SU-DHL-6 (cell line): Measurements from ENCODE around the gene REG4.
A peak's percentile ranks its signal among the peaks of the same experiment; 100 is the strongest.
"Not testable (repeated sequence)": the region's sequence is repeated elsewhere in the genome, so short reads cannot be mapped to it uniquely, and the experiment has no call there.

Source experiments
- H2AFZ ChIP-seq: fragments of 200-600 bp; sonication (generic); 2 replicates; pipeline ENCODE4 v1.6.1; 2014; ENCODE audit warnings: low read depth, mild to moderate bottlenecking, moderate library complexity, mixed read lengths, antibody characterized with exemption, low read length; ENCODE audit not compliant: severe bottlenecking
- H3F3A ChIP-seq: fragments of 200-600 bp; shearing (Covaris generic); 2 replicates; pipeline ENCODE4 v1.6.0; 2016; ENCODE audit warnings: antibody characterized with exemption, mild to moderate bottlenecking; ENCODE audit not compliant: insufficient read depth
- H3K27ac ChIP-seq: fragments of 200-600 bp; sonication (generic); 2 replicates; pipeline ENCODE4 v1.5.1; 2016; ENCODE audit warnings: low read depth, mild to moderate bottlenecking, low read length, moderate library complexity, mixed read lengths
- H3K27me3 ChIP-seq: fragments of 200-600 bp; sonication (generic), shearing (Covaris generic); 2 replicates; pipeline ENCODE4 v1.6.0; 2014; ENCODE audit warnings: mild to moderate bottlenecking, low read length
- H3K36me3 ChIP-seq: fragments of 200-600 bp; sonication (generic); 2 replicates; pipeline ENCODE4 v1.6.1; 2014; ENCODE audit warnings: mild to moderate bottlenecking, low read length, mixed read lengths
- H3K4me2 ChIP-seq: fragments of 300-600, 200-600 bp; shearing (Covaris generic), sonication (generic); 2 replicates; pipeline ENCODE4 v1.6.0; 2014; ENCODE audit warnings: low read length, low read depth, mild to moderate bottlenecking; ENCODE audit not compliant: poor library complexity, severe bottlenecking
- H3K4me3 ChIP-seq: fragments of 200-600 bp; sonication (generic); 2 replicates; pipeline ENCODE4 v1.5.1; 2014; ENCODE audit warnings: antibody characterized with exemption, low read length, mild to moderate bottlenecking, mixed read lengths; ENCODE audit not compliant: insufficient read depth, poor library complexity, severe bottlenecking
- H3K79me2 ChIP-seq: fragments of 200-600 bp; sonication (generic); 2 replicates; pipeline ENCODE4 v1.6.1; 2014; ENCODE audit warnings: mild to moderate bottlenecking, low read length, moderate library complexity; ENCODE audit not compliant: insufficient read depth
- H3K9ac ChIP-seq: fragments of 200-600 bp; sonication (generic); 2 replicates; pipeline ENCODE4 v1.7.0; 2014; ENCODE audit warnings: mild to moderate bottlenecking, low read length
- H3K9me2 ChIP-seq: fragments of 200-600 bp; sonication (generic); replicated peaks from 2 replicates; pipeline ENCODE4 v1.6.1; 2014; ENCODE audit warnings: low read length; ENCODE audit not compliant: insufficient read depth
- H3K9me3 ChIP-seq: fragments of 200-600 bp; sonication (generic); 2 replicates; pipeline ENCODE4 v1.6.1; 2014; ENCODE audit warnings: low read length, mixed read lengths; ENCODE audit not compliant: insufficient read depth
- H4K20me1 ChIP-seq: fragments of 200-600 bp; sonication (generic); 2 replicates; pipeline ENCODE4 v1.6.1; 2014; ENCODE audit warnings: low read depth, mild to moderate bottlenecking, antibody characterized with exemption, low read length, moderate library complexity, mixed read lengths
- EZH2phosphoT487 ChIP-seq: fragments of 200-600 bp; sonication (generic), shearing (Covaris generic); conservative IDR thresholded peaks from 2 replicates; pipeline ENCODE4 v1.6.1; 2018; ENCODE audit warnings: mild to moderate bottlenecking, antibody characterized with exemption, low read length, moderate library complexity, mixed read lengths
- TF ChIP-seq, protein P1 (sequence below): fragments of 200-600 bp; sonication (generic); IDR thresholded peaks from one replicate; pipeline ENCODE4 v1.5.1; 2017; ENCODE audit warnings: antibody characterized with exemption, mild to moderate bottlenecking, low read length, moderate library complexity; ENCODE audit not compliant: insufficient read depth, poor library complexity, severe bottlenecking

Gene REG4

DNA sequence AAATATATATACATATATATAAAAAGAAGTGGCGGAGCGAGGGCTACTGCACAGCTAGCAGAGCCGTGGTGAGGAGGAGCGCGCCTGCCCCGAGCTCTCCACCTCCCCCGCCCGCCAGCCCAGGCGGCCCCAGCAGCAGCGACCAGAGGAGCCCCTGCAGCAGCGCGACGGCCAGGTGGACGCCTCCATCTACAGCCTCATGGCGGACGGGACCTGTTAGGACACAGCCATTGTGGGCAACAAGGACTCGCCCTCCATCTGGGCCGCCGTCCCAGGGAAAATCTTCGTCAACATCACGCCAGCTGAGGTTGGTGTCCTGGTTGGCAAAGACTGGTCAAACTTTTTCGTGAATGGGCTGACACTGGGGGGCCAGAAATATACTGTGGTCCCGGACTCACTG lies 41.9 kb upstream of the REG4 start:
- no peaks in the 10 kb centered on the region for H3K36me3 ChIP-seq
- H3K4me2 ChIP-seq: no peak overlapping the region

DNA sequence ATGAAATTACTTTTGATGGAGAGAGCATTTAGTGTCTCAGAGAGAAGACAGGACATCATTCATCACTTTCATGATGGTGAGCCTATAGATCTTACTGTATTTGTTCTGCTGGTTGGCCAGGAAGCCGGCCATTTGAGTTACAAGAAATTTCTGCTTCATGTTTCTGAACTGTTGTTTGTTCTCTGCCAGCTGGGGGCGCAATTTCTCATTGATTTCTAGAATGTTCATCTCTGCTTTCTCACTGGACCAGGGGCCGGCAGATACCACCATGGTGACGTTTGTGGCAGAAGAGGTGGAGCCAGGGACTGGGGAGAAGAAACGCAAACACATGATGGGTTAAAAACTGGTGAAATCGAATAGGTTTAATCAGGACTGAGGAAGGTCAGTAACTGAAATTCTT lies 32.9 kb upstream of the REG4 start:
- H2AFZ ChIP-seq, H3K79me2 ChIP-seq, H3K36me3 ChIP-seq, H3K4me2 ChIP-seq, H3F3A ChIP-seq, H3K9me3 ChIP-seq, H4K20me1 ChIP-seq, H3K4me3 ChIP-seq, H3K27me3 ChIP-seq, H3K9ac ChIP-seq, H3K9me2 ChIP-seq, H3K27ac ChIP-seq: not testable (repeated sequence)
- TF ChIP-seq, protein P1, sequence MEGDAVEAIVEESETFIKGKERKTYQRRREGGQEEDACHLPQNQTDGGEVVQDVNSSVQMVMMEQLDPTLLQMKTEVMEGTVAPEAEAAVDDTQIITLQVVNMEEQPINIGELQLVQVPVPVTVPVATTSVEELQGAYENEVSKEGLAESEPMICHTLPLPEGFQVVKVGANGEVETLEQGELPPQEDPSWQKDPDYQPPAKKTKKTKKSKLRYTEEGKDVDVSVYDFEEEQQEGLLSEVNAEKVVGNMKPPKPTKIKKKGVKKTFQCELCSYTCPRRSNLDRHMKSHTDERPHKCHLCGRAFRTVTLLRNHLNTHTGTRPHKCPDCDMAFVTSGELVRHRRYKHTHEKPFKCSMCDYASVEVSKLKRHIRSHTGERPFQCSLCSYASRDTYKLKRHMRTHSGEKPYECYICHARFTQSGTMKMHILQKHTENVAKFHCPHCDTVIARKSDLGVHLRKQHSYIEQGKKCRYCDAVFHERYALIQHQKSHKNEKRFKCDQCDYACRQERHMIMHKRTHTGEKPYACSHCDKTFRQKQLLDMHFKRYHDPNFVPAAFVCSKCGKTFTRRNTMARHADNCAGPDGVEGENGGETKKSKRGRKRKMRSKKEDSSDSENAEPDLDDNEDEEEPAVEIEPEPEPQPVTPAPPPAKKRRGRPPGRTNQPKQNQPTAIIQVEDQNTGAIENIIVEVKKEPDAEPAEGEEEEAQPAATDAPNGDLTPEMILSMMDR: peak; percentile 20

More for the DNA sequence above, 41.9 kb upstream of the REG4 start:
- H3K4me3 ChIP-seq: no peak overlapping the region
- no peaks in the 10 kb centered on the region for H3K9me2 ChIP-seq
- H3K27ac ChIP-seq: no peak overlapping the region
- no peaks in the 10 kb centered on the region for H3K79me2 ChIP-seq
- no peaks in the 10 kb centered on the region for H3F3A ChIP-seq
- no peak overlapping the region for H3K9ac ChIP-seq
- H3K27me3 ChIP-seq: no peaks in the 10 kb centered on the region
- no peak overlapping the region for H2AFZ ChIP-seq
- TF ChIP-seq, protein P1: no peak
- TF ChIP-seq EZH2phosphoT487: no peak
- H3K9me3 ChIP-seq: no peaks in the 10 kb centered on the region
- no peaks in the 10 kb centered on the region for H4K20me1 ChIP-seq

DNA sequence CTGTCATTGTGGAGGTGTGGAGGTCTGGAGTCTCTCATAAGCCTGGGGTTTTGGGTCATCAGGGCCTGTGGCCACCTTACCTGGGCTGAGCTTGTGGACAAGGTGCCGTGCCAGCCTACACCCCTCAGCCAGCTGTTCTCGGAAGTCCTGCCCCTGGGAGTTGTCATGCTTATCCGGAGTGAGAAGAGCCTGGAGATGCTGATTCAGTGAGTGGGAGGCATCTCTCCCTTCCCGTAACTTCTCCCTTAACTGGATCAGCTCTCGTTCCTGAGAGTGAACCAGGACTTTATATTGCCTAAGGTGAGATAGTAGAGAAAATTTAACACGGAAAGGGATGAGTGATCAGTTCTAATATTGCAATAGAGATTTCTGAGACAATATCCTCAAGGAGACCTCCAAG lies 30.0 kb upstream of the REG4 start:
- no peaks in the 10 kb centered on the region for H3K9me2 ChIP-seq
- no peaks in the 10 kb centered on the region for H3K9me3 ChIP-seq
- no peak overlapping the region for H3K4me2 ChIP-seq
- no peaks in the 10 kb centered on the region for H3K79me2 ChIP-seq
- no peaks in the 10 kb centered on the region for H4K20me1 ChIP-seq
- H3K27ac ChIP-seq: no peak overlapping the region
- TF ChIP-seq, protein P1: no peak
- no peak for TF ChIP-seq EZH2phosphoT487
- H2AFZ ChIP-seq: no peak overlapping the region
- H3F3A ChIP-seq: no peaks in the 10 kb centered on the region
- no peaks in the 10 kb centered on the region for H3K27me3 ChIP-seq
- no peaks in the 10 kb centered on the region for H3K36me3 ChIP-seq
- H3K4me3 ChIP-seq: no peak overlapping the region
- H3K9ac ChIP-seq: no peak overlapping the region

DNA sequence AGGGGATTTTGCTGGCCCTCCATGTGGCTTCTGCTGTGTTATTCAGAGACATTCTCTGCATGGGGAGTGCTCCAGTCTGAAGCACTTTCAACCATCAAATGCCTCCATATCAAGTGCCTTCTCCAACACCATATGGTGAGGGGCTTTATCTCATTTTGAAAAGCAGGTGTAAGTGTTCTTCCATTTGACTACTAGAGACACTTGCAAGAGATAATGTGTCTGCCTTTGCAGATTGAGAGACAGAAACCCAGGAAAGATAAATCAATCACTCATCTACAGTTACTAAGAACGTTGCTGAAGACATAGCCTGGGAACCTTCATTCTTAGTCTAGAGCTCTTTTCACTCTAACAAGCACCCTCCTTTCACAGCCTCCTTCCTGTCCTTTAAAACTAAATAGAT lies 29.5 kb upstream of the REG4 start:
- Histone ChIP-seq H3K9ac (no peak overlapping the region), H3K9me3 (no peaks in the 10 kb centered on the region), H3K4me3 (no peak overlapping the region), H3K27me3 (no peaks in the 10 kb centered on the region), H2AFZ (no peak overlapping the region), H3K79me2 (no peaks in the 10 kb centered on the region), H3K27ac (no peak overlapping the region), H3K4me2 (no peak overlapping the region), H3K36me3 (no peaks in the 10 kb centered on the region), H3F3A (no peaks in the 10 kb centered on the region), H3K9me2 (no peaks in the 10 kb centered on the region), H4K20me1 (no peaks in the 10 kb centered on the region)
- TF ChIP-seq EZH2phosphoT487: no peak
- TF ChIP-seq, protein P1: no peak
